ENCODE measurements around the gene VPS54. TPM values are rescaled to one million over a fixed set of nuclear protein-coding genes. Genes with fewer than 3 reads are reported as not detected.

Gene VPS54
- total and polyA plus RNA-seq, 4 donors: 4.5 to 25.1 (median 13.3) TPM

DNA sequence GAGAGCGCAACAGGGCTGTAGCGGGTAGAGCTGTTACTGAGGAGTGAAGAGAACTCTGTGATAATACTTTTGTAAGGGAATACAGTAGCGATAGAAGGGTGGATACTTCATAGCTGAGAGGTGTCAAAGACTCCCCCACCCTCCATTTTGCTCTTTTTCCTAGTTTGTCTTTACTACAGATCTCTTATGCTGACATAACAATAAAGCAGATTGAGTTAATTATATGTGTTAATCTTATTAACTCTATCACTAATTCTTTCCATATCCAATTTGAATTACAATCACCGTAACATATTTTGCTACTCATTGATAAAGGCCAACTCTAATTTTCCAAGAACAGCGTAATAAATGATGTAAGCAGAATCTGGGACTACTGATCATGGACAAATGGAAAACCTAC is 120.4 kb downstream of the VPS54 start (continued):
- TF ChIP-seq, protein P1, sequence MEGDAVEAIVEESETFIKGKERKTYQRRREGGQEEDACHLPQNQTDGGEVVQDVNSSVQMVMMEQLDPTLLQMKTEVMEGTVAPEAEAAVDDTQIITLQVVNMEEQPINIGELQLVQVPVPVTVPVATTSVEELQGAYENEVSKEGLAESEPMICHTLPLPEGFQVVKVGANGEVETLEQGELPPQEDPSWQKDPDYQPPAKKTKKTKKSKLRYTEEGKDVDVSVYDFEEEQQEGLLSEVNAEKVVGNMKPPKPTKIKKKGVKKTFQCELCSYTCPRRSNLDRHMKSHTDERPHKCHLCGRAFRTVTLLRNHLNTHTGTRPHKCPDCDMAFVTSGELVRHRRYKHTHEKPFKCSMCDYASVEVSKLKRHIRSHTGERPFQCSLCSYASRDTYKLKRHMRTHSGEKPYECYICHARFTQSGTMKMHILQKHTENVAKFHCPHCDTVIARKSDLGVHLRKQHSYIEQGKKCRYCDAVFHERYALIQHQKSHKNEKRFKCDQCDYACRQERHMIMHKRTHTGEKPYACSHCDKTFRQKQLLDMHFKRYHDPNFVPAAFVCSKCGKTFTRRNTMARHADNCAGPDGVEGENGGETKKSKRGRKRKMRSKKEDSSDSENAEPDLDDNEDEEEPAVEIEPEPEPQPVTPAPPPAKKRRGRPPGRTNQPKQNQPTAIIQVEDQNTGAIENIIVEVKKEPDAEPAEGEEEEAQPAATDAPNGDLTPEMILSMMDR (IDR thresholded peaks at IDR 0.05; ENCODE audit: low read depth, low read length, missing input control): no peak
- TF ChIP-seq NR2F2 (IDR thresholded peaks at IDR 0.05): no peak
- TF ChIP-seq RAD21 (IDR thresholded peaks at IDR 0.05): no peak
- no peak for TF ChIP-seq ZBTB33 (IDR thresholded peaks at IDR 0.05)
- TF ChIP-seq SP1 (IDR thresholded peaks at IDR 0.05): no peak
- TF ChIP-seq HNF4A (conservative IDR thresholded peaks at IDR 0.05): no peak

GRCh38 chr2:63894167-63894566 is 125.1 kb downstream of the VPS54 start:
- 86% methylated on average over 1 of the region's 1 CpG for WGBS
- no peak overlapping the region for H3K27ac ChIP-seq (ENCODE audit: low read depth in 1 of 2, low read length in 2 of 2)

More at GRCh38 chr2:63894167-63894566, 125.1 kb downstream of the VPS54 start:
- Histone ChIP-seq H3K27me3 (ENCODE audit: control insufficient read depth in 4 of 4, insufficient read depth in 4 of 4, low read length in 3 of 4) (no peaks in the 10 kb centered on the region), H3K9ac (ENCODE audit: low read depth in 1 of 2, low read length in 2 of 2) (no peak overlapping the region), H3K9me3 (ENCODE audit: control insufficient read depth in 4 of 4, low read length in 3 of 4) (no peaks in the 10 kb centered on the region), H3K36me3 (ENCODE audit: control insufficient read depth in 4 of 4, insufficient read depth in 3 of 4, low read depth in 1 of 4, low read length in 3 of 4) (peaks cover 10 to 51% (median 45%) of the 10 kb centered on the region in 4 donors), H3K4me3 (ENCODE audit: low read depth in 1 of 3, low read length in 3 of 3) (no peak overlapping the region), H3K4me1 (ENCODE audit: control insufficient read depth in 4 of 4, insufficient read depth in 4 of 4, low read length in 3 of 4) (no peaks in the 10 kb centered on the region)
- DNase-seq (ENCODE audit: low spot score): no peak
- TF ChIP-seq TAF1 (conservative IDR thresholded peaks at IDR 0.05) (no peak), ZBTB33 (IDR thresholded peaks at IDR 0.05) (no peak), HNF4G (IDR thresholded peaks at IDR 0.05) (no peak), YY1 (IDR thresholded peaks at IDR 0.05) (no peak), HNF4A (conservative IDR thresholded peaks at IDR 0.05) (no peak), REST (IDR thresholded peaks at IDR 0.05) (no peak), SP1 (IDR thresholded peaks at IDR 0.05) (no peak), NR2F2 (IDR thresholded peaks at IDR 0.05) (no peak), RAD21 (IDR thresholded peaks at IDR 0.05) (no peak), FOXA2 (IDR thresholded peaks at IDR 0.05) (no peak), RXRA (IDR thresholded peaks at IDR 0.05) (no peak), MAX (IDR thresholded peaks at IDR 0.05) (no peak), JUND (IDR thresholded peaks at IDR 0.05) (no peak)
- TF ChIP-seq, protein P1 (IDR thresholded peaks at IDR 0.05; ENCODE audit: low read depth, low read length, missing input control): no peak

Data from liver (tissue), 9 donors.